ENCODE results near the gene RS1.

The RS1 gene

DNA sequence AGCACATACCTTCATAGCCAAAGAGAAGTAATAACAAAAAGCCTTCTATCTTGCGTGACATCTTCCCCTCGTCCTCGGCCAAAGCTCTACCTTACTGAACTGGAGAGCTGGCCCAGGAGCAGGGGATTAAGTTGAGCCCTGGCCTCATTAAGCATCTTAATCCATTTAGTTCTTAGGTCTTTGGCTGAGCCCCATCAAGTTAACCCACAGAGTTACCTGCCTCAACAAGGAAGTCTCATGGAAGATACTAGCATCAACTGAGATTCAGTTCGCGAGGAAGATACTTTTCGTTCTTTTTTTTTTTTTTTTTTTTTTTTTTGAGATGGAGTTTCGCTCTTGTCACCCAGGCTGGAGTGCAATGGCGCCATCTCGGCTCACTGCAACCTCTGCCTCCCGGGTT is at the start of gene RS1:
Gene RS1, minus strand, starts transcription at position 101 of the 400 bp plus-strand sequence. Its CDS starts 40 bp downstream, at position 61.
- DNase-seq: no peak

DNA sequence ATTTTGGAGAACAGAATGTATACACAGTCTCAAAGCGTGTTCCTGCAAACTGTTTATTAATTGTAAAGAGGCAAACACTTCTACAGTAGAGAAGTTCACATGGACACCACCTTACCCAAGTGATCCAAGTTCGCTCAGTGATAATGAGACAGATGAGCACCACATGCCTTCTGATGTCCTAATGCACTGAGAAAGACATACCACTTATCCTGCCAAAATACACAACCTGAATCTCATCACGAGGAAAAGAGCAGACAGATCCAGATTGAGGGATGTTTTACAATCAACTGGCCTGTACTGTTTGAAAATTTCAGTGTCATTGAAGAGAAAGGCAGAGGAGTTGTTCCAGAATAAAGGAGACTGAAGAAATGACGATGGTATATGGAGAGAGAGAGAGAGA is 47.9 kb upstream of the RS1 start:
- no peak for DNase-seq

DNA sequence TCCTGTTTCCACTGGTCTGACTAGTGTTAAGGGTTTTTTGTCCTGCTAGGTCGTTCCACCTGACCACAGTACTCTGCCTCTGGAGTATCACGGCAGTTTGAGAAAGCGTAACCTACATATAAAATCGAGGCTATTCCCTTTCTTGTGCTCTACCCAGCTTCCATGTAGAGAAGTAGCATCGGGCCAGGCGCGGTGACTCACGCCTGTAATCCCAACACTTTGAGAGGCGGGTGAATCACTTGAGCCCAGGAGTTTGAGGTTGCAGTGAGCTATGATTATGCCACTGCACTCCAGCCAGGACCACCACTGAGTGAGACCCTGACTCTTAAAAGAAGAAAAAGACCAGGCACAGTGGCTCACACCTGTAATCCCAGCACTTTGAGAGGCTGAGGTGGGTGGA is 43.0 kb upstream of the RS1 start:
- DNase-seq: no peak

DNA sequence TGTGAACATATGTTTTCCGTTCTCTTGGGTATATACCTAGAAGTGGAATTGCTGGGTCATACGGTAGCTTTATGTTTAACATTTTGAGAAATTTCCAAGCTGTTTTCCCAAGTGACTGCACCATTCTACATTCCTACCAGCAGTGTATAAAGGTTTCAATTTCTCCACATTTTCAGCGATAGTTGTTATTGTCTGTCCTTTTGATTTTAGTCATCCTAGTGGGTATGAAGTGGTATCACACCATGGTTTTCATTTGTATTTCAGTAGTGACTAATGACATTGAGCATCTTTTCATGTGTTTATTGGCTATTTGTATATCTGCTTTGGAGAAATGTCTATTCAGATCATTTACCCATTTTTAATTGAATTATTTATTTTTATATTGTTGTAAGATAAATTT is 37.9 kb upstream of the RS1 start:
- no peak for DNase-seq

DNA sequence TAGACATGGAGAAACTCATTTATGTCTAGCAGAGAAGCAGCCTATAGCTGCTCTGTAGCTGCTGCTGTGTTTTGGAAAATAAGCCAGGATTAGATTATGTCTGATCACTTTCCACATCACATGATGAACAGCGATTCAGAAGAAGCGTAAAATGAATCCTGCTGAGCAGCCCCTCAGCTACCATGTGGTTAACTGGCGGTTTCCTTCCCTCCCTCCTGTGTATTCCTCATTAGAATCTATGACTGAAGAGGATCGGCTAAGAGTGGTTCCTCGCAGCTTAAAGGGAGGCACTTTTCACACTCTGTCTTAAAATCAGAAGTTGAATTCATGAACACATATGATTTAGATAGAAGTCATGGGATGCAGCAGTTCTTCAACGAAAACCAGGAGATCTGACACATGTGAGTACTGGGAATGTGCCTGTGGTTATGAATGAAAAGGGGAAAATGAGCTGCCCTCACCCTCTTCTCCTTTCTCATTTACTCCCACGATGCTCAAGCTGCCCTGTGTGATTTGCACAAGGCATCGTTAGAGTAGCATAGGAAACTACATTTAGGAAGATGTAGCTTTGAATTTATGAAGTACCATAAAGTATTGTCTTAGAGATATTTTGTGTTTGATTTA is 35.6 kb upstream of the RS1 start, which contains the start of gene PPEF1:
Gene PPEF1, plus strand, starts transcription at position 220 of the 624 bp plus-strand sequence. Its CDS starts 136 bp downstream, at position 356.
- DNase-seq: no peak

DNA sequence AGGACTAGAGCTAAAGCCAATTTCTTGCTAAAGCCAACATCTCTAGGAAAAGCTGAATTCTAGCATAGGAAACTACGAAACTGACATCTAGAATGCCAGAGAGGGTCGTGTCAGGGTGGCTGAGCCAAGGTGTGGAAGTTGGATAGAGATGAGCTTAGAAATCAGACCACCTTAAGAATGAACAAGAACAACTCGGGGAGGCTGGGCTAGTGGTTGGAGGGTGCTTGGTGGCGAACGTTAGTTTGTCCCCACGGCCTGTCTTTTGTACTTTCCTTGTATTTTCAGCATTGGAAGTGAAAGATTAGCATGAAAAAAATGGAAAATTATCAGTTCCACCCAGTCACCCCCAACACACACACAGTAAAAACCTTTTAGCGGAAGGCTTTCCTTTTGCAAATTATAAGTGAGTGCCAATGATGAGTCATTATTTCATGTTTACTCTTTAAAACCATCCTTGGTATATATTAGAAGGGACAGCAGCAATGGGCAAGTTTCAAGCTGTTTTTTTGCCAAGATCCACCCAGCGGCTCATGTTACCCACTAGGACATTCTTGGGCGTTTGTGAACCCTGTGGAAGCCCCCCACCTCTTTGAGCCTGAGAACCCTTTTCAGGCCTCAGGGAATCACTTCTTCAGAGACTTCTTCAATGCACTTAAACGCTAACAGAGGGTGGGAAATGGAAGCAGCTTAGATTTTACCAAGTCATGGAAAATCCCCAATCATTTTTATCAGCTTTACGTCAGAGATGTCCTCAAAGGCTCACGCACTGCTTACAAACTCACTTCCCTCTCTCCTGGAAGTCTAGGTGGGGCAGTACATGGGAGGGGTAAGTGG is 30.7 kb upstream of the RS1 start:
- DNase-seq: no peak

DNA sequence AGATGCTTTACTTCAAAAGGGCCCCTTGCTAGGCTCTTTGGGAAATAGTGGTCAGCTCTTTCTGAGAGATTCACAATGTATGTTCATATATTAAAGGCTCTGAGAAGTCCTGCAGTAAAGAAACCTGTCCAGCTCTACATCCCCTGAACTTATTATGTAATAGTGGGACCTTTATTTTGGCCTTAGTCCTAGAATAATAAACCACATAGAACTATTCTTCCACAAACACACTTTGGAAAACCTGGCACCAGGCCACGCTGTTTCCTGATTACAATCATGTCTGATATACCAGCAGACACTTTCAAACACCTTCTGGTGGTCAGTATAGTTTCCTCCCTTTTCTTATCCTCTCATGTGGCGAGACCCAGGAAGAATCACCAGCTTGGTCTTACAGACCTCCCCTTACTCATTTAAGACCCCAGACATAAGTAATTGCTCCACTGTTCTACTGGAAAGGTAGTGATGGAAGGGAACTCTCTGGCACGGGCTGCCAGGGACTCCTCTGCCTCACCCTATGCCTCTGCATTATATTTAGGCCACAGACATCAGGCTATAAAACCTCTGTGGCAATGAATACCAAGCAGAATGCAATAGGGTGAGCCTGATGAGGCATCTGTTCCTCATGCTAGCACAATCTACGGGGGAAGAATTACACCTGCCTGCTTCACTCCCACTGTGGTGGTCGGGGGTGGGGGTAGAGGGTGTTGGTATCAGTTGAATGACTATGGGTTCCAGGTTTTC is 29.9 kb upstream of the RS1 start:
- DNase-seq: no peak

DNA sequence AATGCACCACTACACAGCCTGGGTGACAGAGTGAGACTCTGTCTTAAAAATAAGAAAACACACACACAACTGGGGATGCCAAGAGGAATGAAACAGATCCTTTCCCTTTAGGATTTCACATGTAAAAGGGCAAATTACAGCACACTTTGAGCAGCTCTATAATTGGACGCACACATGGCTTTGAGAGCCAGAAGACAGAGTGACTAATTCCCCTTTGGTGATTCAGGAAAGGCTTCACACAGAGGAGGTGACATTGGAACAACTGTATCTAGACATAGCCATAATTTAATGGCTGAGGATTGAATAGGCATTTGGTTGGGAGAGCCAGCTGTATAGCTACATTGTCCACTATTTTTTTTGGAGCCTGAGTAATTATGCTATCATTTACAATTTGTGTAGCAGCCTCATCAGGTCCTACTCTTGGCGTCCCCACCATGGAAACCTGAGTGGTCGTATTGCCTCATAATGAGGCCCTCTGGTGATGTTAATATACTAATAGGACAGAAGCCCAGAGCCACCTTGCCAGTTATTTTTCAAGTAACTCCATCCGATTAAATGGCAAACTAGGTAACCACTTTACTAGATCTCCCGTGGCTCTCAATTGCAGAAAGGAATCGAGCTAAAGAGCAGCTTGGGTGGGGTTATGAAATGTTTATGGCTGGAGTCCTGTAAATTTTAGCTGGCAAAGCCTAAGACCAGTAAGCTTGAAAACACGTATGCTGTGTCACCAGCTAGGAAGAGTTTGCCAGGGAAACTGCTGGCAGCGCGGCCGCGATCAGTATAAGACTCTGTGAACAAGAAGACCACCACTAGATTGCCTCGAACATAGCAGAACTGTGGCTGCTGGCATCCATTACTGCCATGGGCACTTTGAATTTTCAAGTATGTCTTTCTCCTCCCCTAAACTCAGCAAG is 27.1 kb upstream of the RS1 start:
- no peak for DNase-seq

DNA sequence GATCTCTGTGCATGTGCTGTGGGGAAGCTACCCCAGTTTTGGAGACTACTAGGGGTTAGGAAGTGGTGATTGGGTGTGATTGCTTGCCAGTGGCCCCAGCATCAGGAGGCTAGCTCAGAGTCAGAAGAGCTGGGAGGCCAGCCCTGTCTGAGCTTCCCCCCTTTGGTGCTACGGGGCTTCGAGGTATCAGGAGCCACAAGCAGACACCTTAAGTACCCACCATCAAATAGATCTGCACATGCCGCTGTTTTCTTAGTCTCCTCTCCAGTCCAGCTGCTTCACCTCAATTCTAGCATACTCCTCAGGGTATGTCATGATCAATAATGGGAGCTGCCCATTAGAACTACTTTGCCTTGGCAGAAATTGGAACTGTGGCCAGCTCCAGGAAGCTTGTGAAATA is 24.7 kb upstream of the RS1 start:
- no peak for DNase-seq

DNA sequence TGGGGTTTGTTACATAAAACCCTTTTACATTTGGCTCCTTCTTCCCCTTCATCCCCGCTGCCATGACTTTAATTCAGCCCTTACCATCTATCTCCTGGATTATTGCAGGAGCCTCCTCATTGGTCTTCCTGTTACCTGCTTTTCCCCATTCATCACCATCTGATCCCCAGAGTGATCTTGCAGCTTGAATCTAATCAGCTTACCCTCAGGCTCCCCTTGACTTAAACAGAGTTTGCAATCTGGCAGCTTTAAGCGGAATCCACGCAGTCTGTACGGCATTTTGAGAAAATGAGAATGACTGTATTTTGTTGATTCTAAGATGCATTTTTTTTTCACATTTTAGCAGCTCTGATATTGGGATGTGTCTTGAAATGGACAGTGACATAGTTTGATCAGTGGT is 20.6 kb upstream of the RS1 start:
- no peak for DNase-seq

DNA sequence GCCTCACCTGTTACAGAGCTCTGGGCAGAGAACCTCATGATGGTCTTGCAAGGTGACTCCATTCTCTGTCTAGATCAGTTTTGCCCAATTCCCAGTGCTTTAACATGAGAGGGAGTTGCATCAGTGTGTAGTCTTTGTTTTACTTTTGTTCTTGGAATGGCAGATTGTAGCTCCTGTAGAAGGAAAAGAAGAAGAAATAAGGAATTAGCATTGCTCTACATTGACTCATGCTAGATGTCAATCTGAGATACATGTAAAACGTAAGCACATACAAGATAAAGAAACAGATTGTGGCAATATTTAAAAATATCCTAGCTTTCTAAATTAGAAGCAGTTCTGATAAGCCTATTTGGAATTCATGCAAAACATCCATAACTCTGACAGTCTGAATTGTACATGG is 19.5 kb upstream of the RS1 start:
- DNase-seq: no peak

DNA sequence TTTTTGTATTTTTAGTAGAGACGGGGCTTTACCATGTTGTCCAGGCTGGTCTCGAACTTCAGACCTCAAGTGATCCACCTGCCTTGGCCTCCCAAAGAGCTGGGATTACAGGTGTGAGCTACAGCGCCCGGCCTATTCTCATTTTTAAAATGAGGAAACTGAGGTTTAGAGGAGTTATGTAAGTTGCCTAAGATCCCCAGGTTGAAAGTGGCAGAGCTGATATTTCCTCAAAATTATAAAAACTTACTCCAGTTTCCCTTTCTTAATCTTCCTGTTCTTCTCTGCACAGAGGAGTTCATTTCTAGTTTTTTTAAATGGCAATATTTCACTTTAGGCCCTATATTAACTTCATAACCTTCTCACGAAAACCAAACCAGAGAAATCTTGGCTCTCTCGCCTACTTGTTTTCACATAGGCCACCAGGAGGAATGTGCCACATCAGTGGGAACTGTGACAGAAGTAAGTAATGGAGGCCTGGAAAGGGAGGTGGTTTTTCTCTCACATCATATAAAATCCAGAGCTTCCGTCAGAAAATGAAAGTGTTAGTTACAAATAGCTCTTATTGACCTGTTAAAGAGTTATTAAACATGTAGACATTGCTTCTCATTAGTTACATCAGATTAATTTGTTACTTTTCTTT is 16.1 kb upstream of the RS1 start:
- DNase-seq: no peak

DNA sequence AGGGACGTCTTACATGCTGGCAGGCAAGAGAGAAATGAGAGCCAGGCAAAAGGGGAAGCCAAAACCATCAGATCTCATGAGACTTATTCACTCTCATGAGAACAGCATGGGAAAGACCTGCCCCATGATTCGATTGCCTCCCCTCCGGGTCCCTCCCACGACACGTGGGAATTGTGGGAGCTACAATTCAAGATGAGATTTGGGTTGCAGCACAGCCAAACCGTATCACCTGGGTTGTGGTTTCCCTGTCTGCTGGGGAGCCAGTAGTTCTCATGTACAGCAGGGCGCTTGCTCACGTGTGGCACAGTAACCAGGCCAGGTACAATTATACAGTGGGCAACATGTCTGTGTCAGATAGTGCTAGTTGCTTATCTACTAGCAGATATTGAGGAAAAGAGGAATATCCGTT is 11.1 kb upstream of the RS1 start:
- no peak for DNase-seq

DNA sequence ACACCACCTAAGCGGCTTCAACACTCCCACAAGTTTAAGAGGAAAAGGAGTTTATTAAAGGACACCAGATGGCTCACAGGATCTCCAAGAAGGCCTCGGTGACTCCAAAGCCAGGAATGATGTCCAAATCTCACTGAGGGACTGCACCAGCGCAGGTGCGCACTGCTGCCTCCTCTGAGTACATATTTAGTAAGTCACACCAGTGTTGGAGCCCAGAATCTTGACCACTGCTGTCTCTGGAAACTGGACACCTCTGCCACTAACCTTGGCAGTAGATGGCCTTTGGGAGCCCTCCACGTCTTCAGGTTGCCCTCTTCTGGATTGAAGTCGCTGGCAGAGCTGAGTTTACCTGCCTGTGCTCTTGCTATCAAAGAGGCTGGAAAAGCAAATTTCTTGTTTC is 10.1 kb upstream of the RS1 start:
- DNase-seq: no peak

DNA sequence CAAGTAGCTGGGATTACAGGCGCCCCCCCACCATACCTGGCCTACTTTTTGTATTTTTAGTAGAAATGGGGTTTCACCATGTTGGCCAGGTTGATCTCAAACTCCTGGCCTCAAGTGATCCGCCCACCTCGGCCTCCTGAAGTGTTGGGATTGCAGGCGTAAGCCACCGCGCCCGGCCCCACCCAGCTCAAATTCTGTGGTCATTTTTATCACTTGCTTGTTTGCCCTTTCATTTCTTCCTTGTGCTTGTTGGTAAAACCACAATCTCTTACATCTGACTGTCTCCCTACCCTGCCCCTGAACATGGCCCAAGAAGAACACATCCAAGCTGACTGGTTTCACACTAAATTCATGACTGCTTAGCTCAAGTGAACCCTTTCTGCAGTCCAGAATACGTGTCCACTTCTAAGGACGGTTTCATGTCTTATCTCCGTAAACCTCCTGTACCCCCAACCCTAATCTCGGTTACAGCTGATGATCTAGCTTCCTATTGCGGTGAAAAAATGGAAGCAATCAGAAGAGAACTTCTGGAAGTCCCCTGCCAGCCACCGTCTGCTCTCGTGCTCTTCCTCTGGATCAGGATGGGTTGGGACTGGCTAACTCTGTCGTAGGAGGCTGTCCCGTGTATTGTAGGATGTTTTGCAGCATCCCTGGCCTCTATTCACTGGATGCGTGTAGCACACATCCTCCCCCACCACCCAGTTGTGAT is 5.4 kb upstream of the RS1 start:
- no peak for DNase-seq

DNA sequence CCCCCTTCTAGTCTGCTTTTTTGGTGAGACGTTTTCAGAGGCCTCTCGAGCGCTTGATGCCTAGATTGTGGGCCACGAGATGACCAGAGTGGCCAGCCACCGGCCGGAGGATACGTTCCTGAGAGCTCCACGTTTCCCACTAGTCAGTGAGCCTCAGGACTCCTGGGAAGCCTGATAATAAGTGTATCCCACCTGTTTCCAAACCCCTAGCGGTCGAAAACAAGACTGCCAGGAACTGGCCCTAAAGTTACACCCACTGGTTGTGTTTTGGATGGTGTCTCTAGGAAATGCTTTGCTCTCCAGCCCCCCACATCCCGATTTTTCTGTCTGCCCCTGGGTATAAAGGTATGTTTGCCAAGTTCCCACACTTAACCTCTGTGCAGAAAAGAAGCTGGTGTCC is 4.6 kb upstream of the RS1 start:
- no peak for DNase-seq

DNA sequence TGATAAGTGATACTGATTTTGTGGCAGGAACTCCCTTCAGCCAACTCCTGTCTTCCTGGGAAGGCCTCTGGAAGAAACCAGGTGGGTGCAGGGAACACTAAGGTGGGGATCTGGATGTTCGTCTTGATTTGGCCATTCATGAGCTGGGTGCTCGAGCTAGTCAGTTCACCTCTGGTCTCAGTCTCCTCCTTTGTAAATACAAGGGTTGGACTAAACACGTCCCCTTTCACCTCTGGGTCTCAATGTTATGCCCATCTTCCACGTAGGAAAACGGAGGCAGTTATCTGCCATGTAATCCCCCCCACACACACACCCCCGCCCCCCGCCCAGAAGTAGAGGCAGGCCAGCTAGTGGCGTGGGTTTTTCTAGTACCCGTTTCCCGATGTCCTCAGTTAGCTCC is 4.1 kb upstream of the RS1 start:
- DNase-seq: no peak

DNA sequence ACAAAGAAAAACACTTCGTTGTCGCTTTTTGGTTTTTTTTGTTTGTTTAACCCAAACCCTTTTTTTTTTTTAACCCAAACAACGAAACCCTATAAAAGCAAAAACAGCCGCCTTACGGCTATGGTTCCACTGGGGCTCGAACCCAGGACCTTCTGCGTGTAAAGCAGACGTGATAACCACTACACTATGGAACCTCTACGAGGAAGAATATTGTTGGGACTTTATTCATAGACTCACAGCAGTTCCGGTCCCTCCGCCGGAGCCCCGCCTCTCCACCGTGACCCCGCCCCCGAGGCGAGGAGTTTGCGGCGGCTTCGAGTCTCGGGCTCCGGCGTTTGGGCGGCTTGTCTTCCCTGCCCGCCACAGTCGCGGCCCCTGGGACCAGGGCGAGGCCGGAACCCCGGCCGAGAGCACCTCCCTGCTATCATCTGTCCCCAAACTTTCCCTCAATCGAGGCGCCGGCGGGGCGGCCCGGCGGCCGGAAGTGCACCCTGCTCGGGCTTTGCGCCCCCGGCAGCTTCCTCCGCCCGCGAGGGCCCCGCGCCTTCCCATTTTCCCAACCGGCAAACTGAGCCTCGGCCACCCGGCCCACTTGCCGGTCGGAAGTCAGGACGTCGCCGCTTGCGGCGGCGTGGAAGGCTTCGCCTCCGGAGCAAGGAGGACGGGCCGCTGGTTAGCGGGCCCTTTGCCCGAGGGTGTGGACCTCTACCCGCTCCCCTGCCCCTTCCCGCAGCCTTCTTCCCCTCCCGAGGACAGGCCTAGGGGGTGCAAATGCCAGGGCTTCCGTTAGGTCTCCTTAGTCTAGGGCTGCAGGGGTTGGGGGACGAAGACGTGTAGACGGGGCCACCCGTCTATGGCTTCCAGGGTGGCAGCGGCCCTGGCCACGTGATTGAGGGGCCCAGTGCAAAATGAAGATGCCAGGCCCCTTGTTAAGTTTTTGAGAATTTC is 3.2 kb upstream of the RS1 start:
- DNase-seq: peak; percentile 70

DNA sequence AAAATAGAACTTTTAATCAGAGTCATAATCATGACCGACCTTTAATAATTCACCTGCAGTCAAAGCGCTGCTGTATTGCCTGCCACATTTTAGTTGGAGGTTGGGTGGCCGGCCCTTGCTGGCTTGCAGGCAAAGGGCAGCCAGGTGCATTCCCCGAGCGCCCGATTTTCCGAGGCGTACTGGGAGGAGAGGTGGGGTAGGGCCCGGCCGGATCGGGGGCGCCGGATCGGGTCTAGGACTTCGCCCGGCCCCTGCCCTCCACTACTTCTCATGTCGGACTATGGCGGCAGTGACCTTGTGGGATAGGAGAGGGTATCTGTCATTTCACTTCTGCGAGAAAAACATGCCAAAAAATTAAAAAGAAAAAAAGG is 2.5 kb upstream of the RS1 start:
- no peak for DNase-seq

DNA sequence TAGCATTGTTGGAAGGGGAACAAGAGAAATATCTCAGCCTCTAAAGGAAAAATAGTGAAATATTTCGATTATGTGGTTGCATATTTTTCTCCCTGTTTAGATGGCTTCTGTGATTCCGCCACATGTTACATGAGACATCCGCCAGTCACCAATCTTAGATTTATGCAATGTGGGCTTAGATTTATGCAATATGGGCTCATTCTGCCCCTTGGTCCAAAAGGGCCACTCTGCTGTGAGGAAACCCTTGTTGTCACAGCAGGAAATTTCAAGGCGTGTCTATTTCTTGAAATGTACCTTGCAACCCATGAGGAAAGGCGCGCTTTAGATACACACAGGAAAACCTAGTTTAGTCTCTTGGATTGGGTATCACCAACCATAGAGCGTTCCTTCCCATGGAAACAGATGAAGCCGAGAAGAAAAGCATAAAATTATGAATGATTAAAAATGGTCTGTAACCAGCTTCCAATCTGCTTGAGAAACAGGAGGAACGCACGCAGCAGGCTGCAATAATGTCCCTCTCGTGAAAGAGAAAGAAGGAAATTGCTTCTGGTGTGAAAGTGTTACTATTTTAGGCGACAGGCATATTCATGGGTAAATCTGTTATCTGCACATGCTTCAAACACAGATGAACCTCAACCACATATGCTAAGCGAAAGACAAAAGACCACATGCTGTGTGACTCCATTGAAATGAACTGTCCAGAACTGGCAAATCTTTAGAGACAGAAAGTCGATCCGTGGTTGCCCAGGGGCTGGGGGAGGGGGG is 3.7 kb downstream of the RS1 start:
- DNase-seq: no peak

Data from GOT3 (cell line).